ENCODE results near the gene BOK. TPM values are rescaled to one million over a fixed set of nuclear protein-coding genes. Genes with fewer than 3 reads are reported as not detected.

Gene BOK
- total and polyA plus RNA-seq, 2 of the 13 experiments (the other 11 are each of a cell fraction or from before 2014, with no cell fraction given) = 35.5 to 39.2 TPM

DNA sequence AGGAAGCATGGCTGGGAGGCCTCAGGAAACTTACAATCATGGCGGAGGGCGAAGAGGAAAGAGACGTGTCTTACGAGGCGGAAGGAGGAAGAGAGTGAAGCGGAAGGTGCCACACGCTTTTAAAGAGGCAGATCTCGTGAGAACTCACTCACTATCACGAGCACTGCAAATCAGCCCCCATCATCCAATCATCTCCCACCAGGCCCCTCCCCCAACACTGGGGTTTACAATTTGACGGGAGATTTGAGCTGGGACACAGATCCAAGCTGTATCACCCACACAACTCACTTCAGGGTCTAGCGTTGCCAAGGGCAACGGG lies 5.1 kb upstream of the BOK start (continued):
- TF ChIP-seq, protein P1, sequence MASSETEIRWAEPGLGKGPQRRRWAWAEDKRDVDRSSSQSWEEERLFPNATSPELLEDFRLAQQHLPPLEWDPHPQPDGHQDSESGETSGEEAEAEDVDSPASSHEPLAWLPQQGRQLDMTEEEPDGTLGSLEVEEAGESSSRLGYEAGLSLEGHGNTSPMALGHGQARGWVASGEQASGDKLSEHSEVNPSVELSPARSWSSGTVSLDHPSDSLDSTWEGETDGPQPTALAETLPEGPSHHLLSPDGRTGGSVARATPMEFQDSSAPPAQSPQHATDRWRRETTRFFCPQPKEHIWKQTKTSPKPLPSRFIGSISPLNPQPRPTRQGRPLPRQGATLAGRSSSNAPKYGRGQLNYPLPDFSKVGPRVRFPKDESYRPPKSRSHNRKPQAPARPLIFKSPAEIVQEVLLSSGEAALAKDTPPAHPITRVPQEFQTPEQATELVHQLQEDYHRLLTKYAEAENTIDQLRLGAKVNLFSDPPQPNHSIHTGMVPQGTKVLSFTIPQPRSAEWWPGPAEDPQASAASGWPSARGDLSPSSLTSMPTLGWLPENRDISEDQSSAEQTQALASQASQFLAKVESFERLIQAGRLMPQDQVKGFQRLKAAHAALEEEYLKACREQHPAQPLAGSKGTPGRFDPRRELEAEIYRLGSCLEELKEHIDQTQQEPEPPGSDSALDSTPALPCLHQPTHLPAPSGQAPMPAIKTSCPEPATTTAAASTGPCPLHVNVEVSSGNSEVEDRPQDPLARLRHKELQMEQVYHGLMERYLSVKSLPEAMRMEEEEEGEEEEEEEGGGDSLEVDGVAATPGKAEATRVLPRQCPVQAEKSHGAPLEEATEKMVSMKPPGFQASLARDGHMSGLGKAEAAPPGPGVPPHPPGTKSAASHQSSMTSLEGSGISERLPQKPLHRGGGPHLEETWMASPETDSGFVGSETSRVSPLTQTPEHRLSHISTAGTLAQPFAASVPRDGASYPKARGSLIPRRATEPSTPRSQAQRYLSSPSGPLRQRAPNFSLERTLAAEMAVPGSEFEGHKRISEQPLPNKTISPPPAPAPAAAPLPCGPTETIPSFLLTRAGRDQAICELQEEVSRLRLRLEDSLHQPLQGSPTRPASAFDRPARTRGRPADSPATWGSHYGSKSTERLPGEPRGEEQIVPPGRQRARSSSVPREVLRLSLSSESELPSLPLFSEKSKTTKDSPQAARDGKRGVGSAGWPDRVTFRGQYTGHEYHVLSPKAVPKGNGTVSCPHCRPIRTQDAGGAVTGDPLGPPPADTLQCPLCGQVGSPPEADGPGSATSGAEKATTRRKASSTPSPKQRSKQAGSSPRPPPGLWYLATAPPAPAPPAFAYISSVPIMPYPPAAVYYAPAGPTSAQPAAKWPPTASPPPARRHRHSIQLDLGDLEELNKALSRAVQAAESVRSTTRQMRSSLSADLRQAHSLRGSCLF (CRISPR knock-in tag; IDR thresholded peaks at IDR 0.05; ENCODE audit: borderline replicate concordance) = no peak
- no peak for TF ChIP-seq ZNF101 (CRISPR knock-in tag; IDR thresholded peaks at IDR 0.05; ENCODE audit: borderline replicate concordance, low read depth)

DNA sequence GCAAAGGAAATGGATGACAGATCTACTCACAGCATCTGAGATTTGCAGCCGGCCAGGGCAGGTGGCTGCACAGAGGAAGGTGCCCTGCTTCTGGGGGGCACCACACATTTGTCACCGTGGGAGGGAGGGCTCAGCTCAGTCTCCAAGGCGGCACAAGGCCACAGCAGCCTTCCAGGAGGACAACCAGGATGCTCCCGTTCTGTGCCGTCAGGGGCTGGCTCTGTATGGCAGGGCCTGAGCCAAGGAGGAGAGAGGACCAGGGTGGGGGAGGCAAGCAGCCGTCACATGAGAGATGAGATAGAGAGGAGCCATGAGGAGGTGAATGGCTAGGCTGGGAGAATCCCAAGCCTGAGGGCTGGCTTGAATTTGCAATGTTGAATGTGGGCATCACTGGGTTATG lies 4.6 kb upstream of the BOK start:
- intact Hi-C loops (cut with micrococcal nuclease; ENCODE audit: unreplicated experiment) (loop anchor here (5.0 kb wide), 1 partner anchor 43 kb away; no protein-coding TSS in a partner anchor), in situ Hi-C loops (cut with HindIII; ENCODE audit: extremely low pct_ligation_motif_present, low pct_unique_long_range_greater_than_20kb) (loop anchor here (5.0 kb wide), 1 partner anchor 103 kb away; no protein-coding TSS in a partner anchor)
- H3K9me3 ChIP-seq (ENCODE audit: low read length) = no peaks in the 10 kb centered on the region
- peaks cover 82% of the 10 kb centered on the region for H3K4me1 ChIP-seq (ENCODE audit: insufficient read depth, low read length)
- no peak overlapping the region for H3K27ac ChIP-seq (ENCODE audit: extremely low read length, insufficient read depth, low read length)
- 52% methylated on average over 6 of the region's 6 CpGs for WGBS (ENCODE audit: low lambda C conversion rate)
- H3K27me3 ChIP-seq (ENCODE audit: control insufficient read depth in 1 of 2, insufficient read depth in 2 of 2, low read length in 2 of 2) = no peaks in the 10 kb centered on the region; a peak in 1 of 5 replicates
- POLR2A ChIA-PET = interaction anchor here (2.0 kb wide), 1 partner anchor 38 kb away, joined by 5 read pairs; no protein-coding TSS in a partner anchor
- H3K4me3 ChIP-seq (replicated peaks in 1 of 3; ENCODE audit: insufficient read depth in 1 of 3, low read depth in 2 of 3, low read length in 3 of 3) = no peak overlapping the region
- TF ChIP-seq ZFP41 (CRISPR knock-in tag; IDR thresholded peaks at IDR 0.05; ENCODE audit: borderline replicate concordance) = peak; percentile 1; the same call in 1 of the 2 replicates
- TF ChIP-seq ZNF768 (CRISPR knock-in tag; IDR thresholded peaks at IDR 0.05) = no peak
- 0 out of 2 replicates have a peak, but pooled peaks have one; percentile 21 for TF ChIP-seq MTA1 (CRISPR knock-in tag; IDR thresholded peaks at IDR 0.05; ENCODE audit: borderline replicate concordance)
- TF ChIP-seq ARNTL (CRISPR knock-in tag; IDR thresholded peaks at IDR 0.05) = 0 out of 2 replicates have a peak, but pooled peaks have one; percentile 39
- H3K9ac ChIP-seq (ENCODE audit: insufficient read depth, low read depth, low read length) = no peak overlapping the region
- no peak for FAIRE-seq
- no peaks in the 10 kb centered on the region for H3K79me2 ChIP-seq (ENCODE audit: insufficient read depth, low read length)
- no peak overlapping the region for H2AFZ ChIP-seq (ENCODE audit: low read length)
- no peak overlapping the region; the same call in 1 of the 2 replicates for H3K4me2 ChIP-seq (ENCODE audit: low read depth, low read length)
- no TSS peak for BruUV-seq (replicated peaks)
- DNase-seq (ENCODE audit: low spot score) = no peak
- CTCF ChIA-PET (ENCODE audit: low intra/inter-chr PET ratio, low total read pairs) = no interaction called here
- H3K36me3 ChIP-seq (replicated peaks in 1 of 2; ENCODE audit: control insufficient read depth in 1 of 2, insufficient read depth in 2 of 2, low read length in 2 of 2) = no peaks in the 10 kb centered on the region
- ATAC-seq = no peak
- no peaks in the 10 kb centered on the region for H4K20me1 ChIP-seq (ENCODE audit: insufficient read depth, low read length)
